Measurements from ENCODE around the gene PLXNA4.

The PLXNA4 gene

GRCh38 chr7:132296820-132297219 is 279.4 kb downstream of the PLXNA4 start:
- no peak overlapping the region for H3K4me3 ChIP-seq (replicated peaks; ENCODE audit: insufficient read depth, low read length)
- H3K27me3 ChIP-seq (ENCODE audit: insufficient read depth, poor library complexity, severe bottlenecking) = no peaks in the 10 kb centered on the region
- DNase-seq (ENCODE audit: low read depth in 1 of 2, low spot score in 1 of 2) = no peak
- TF ChIP-seq POLR2AphosphoS5 (IDR thresholded peaks at IDR 0.05; ENCODE audit: low read depth) (no peak), REST (IDR thresholded peaks at IDR 0.05; ENCODE audit: insufficient replicate concordance, low read depth) (no peak), CTCF (IDR thresholded peaks at IDR 0.05; ENCODE audit: insufficient read depth, low read length) (no peak), SPI1 (IDR thresholded peaks at IDR 0.05; ENCODE audit: borderline replicate concordance, low read depth) (no peak), GABPA (IDR thresholded peaks at IDR 0.05; ENCODE audit: low read depth) (no peak)
- no peak overlapping the region for H3K27ac ChIP-seq (replicated peaks)

- no peak overlapping the region for H3K4me3 ChIP-seq (replicated peaks; ENCODE audit: insufficient read depth, low read length)
- H3K27me3 ChIP-seq (ENCODE audit: insufficient read depth, poor library complexity, severe bottlenecking) = no peaks in the 10 kb centered on the region
- DNase-seq (ENCODE audit: low read depth in 1 of 2, low spot score in 1 of 2) = no peak
- TF ChIP-seq GABPA (IDR thresholded peaks at IDR 0.05; ENCODE audit: low read depth) (no peak), POLR2AphosphoS5 (IDR thresholded peaks at IDR 0.05; ENCODE audit: low read depth) (no peak), SPI1 (IDR thresholded peaks at IDR 0.05; ENCODE audit: borderline replicate concordance, low read depth) (no peak), REST (IDR thresholded peaks at IDR 0.05; ENCODE audit: insufficient replicate concordance, low read depth) (no peak), CTCF (IDR thresholded peaks at IDR 0.05; ENCODE audit: insufficient read depth, low read length) (no peak)
- no peak overlapping the region for H3K27ac ChIP-seq (replicated peaks)
Observed at GRCh38 chr7:132295175-132295574, 281.1 kb downstream of the PLXNA4 start.

GRCh38 chr7:132292803-132293202 is 283.5 kb downstream of the PLXNA4 start:
- Histone ChIP-seq H3K27ac (replicated peaks) (no peak overlapping the region), H3K4me3 (replicated peaks; ENCODE audit: insufficient read depth, low read length) (no peak overlapping the region), H3K27me3 (ENCODE audit: insufficient read depth, poor library complexity, severe bottlenecking) (no peaks in the 10 kb centered on the region)
- TF ChIP-seq SPI1 (IDR thresholded peaks at IDR 0.05; ENCODE audit: borderline replicate concordance, low read depth) (no peak), POLR2AphosphoS5 (IDR thresholded peaks at IDR 0.05; ENCODE audit: low read depth) (no peak), REST (IDR thresholded peaks at IDR 0.05; ENCODE audit: insufficient replicate concordance, low read depth) (no peak), CTCF (IDR thresholded peaks at IDR 0.05; ENCODE audit: insufficient read depth, low read length) (no peak), GABPA (IDR thresholded peaks at IDR 0.05; ENCODE audit: low read depth) (no peak)
- DNase-seq (ENCODE audit: low read depth in 1 of 2, low spot score in 1 of 2) = no peak
